Astrocyte of the spinal cord (primary cell): ENCODE data around the gene GCAT.

Experiments used
- DNase-seq: peaks from one replicate; pipeline ENCODE4 v3.0.0; 2011; ENCODE audit warnings: low read depth, low spot score
- H3K4me3 ChIP-seq: 2 replicates; pipeline ENCODE4 v1.5.1; 2011; ENCODE audit warnings: low read depth, mild to moderate bottlenecking, low read length, moderate library complexity
- CTCF ChIP-seq: IDR thresholded peaks from 2 replicates; pipeline ENCODE4 v1.5.1; 2012; ENCODE audit warnings: low read depth, mild to moderate bottlenecking, low read length, inconsistent platforms
- in situ Hi-C: cut with HindIII; loops from 2 replicates; pipeline ENCODE4 v1.10.0; 2017; ENCODE audit warnings: low sequenced_read_pairs

GCAT gene

GRCh38 chr22:37823134-37823985 is 15.6 kb downstream of the GCAT start, which contains the start of gene GALR3:
TSS of gene GALR3 (plus strand) at chr22:37823382. CDS start at chr22:37823407, 25 bp downstream.
- TF ChIP-seq CTCF = no peak
- H3K4me3 ChIP-seq = no peak within 1 kb of the TSS
- in situ Hi-C loops = no loop called here

GRCh38 chr22:37824674-37825641 is 17.2 kb downstream of the GCAT start:
- DNase-seq = no peak
- TF ChIP-seq CTCF = no peak
- in situ Hi-C loops = no loop called here
- H3K4me3 ChIP-seq = no peak overlapping the region

More at GRCh38 chr22:37823134-37823985, 15.6 kb downstream of the GCAT start, which contains the start of gene GALR3:
- no peak for DNase-seq

- TF ChIP-seq CTCF = no peak
- no peak for DNase-seq
- no peak overlapping the region for H3K4me3 ChIP-seq
- in situ Hi-C loops = no loop called here
Measured at GRCh38 chr22:37827056-37827455, 19.3 kb downstream of the GCAT start.

- no peak overlapping the region for H3K4me3 ChIP-seq
- in situ Hi-C loops = no loop called here
- TF ChIP-seq CTCF = no peak
- DNase-seq = no peak
Measured at GRCh38 chr22:37830093-37830842, 22.5 kb downstream of the GCAT start.

GRCh38 chr22:37831472-37831871 is 23.7 kb downstream of the GCAT start:
- no peak for TF ChIP-seq CTCF
- no peak overlapping the region for H3K4me3 ChIP-seq
- no peak for DNase-seq
- in situ Hi-C loops = no loop called here
